GM23338 (cell line): Measurements from ENCODE around the gene WDR33. TPM values are rescaled to one million over a fixed set of nuclear protein-coding genes. Genes with fewer than 3 reads are reported as not detected.

Experiments
- ATAC-seq: fragments of 200-7000 bp; cut with Tn5 transposase; 3 replicates; pipeline ENCODE4 v1.9.1; 2020
- DNase-seq: peaks from one replicate; pipeline ENCODE4 v3.0.0-alpha.2; 2015; ENCODE audit warnings: low spot score
- H2AFZ ChIP-seq: fragments of 200-600 bp; sonication (generic); 2 replicates; pipeline ENCODE4 v1.8.0; 2016; ENCODE audit warnings: antibody characterized with exemption, mild to moderate bottlenecking, moderate library complexity
- H3F3A ChIP-seq: fragments of 200-600 bp; sonication (generic); replicated peaks from 2 replicates; pipeline ENCODE4 v1.8.0; 2017; ENCODE audit warnings: antibody characterized with exemption, mixed run types, low read depth
- H3K27ac ChIP-seq: fragments of 200-600 bp; sonication (generic); 2 replicates; pipeline ENCODE4 v1.6.1; 2016; ENCODE audit warnings: low read depth
- H3K27me3 ChIP-seq: fragments of 200-600 bp; sonication (generic); 2 replicates; pipeline ENCODE4 v1.8.0; 2016; ENCODE audit warnings: mild to moderate bottlenecking, mixed run types, moderate library complexity; ENCODE audit not compliant: insufficient read depth
- H3K36me3 ChIP-seq: fragments of 200-600 bp; sonication (generic); 2 replicates; pipeline ENCODE4 v1.8.0; 2016; ENCODE audit warnings: mild to moderate bottlenecking; ENCODE audit not compliant: insufficient read depth
- H3K4me1 ChIP-seq: fragments of 200-600 bp; sonication (generic); 2 replicates; pipeline ENCODE4 v1.8.0; 2016; ENCODE audit warnings: mild to moderate bottlenecking, moderate library complexity; ENCODE audit not compliant: insufficient read depth
- H3K4me2 ChIP-seq: fragments of 200-600 bp; sonication (generic); 2 replicates; pipeline ENCODE4 v1.7.1; 2017; ENCODE audit warnings: mixed run types
- H3K4me3 ChIP-seq: fragments of 200-600 bp; sonication (generic); 2 replicates; pipeline ENCODE4 v1.6.1; 2016; ENCODE audit warnings: mixed run types
- H3K79me2 ChIP-seq: fragments of 200-600 bp; sonication (generic); replicated peaks from 2 replicates; pipeline ENCODE4 v1.8.0; 2017; ENCODE audit warnings: mild to moderate bottlenecking; ENCODE audit not compliant: insufficient read depth
- H3K9me2 ChIP-seq: fragments of 200-600 bp; sonication (generic); 2 replicates; pipeline ENCODE4 v1.8.0; 2017; ENCODE audit not compliant: insufficient read depth
- H4K20me1 ChIP-seq: fragments of 200-600 bp; sonication (generic); replicated peaks from 2 replicates; pipeline ENCODE4 v1.8.0; 2017; ENCODE audit warnings: mild to moderate bottlenecking; ENCODE audit not compliant: insufficient read depth
- H3K27ac Mint-ChIP-seq: 2 replicates; pipeline ENCODE4 v1.8.0; 2020; ENCODE audit warnings: inconsistent platforms, mild to moderate bottlenecking, moderate library complexity, mixed read lengths
- H3K27me3 Mint-ChIP-seq: 3 replicates; pipeline ENCODE4 v1.8.0; 2022; ENCODE audit warnings: low read depth, mild to moderate bottlenecking, moderate library complexity, mixed read lengths, inconsistent platforms; ENCODE audit not compliant: insufficient read depth, poor library complexity
- H3K36me3 Mint-ChIP-seq: 3 replicates; pipeline ENCODE4 v1.8.0; 2021; ENCODE audit warnings: low read depth, mild to moderate bottlenecking, inconsistent platforms, moderate library complexity, mixed read lengths
- H3K4me1 Mint-ChIP-seq: 3 replicates; pipeline ENCODE4 v1.8.0; 2020; ENCODE audit warnings: mild to moderate bottlenecking, inconsistent platforms, mixed read lengths
- H3K4me3 Mint-ChIP-seq: 3 replicates; pipeline ENCODE4 v1.8.0; 2021; ENCODE audit warnings: moderate library complexity, mild to moderate bottlenecking, inconsistent platforms, mixed read lengths
- H3K9me3 Mint-ChIP-seq: 3 replicates; pipeline ENCODE4 v1.8.0; 2020; ENCODE audit warnings: moderate library complexity, mild to moderate bottlenecking, inconsistent platforms, mixed read lengths
- EZH2phosphoT487 ChIP-seq: fragments of 200-600 bp; sonication (generic); IDR thresholded peaks from one replicate; pipeline ENCODE4 v1.8.1; 2018; ENCODE audit warnings: antibody characterized with exemption; ENCODE audit not compliant: unreplicated experiment
- NANOG ChIP-seq: IDR thresholded peaks from 2 replicates; pipeline ENCODE4 v1.6.1; 2016; ENCODE audit warnings: antibody characterized with exemption, borderline replicate concordance
- POLR2AphosphoS5 ChIP-seq: IDR thresholded peaks from 2 replicates; pipeline ENCODE4 v1.6.1; 2016; ENCODE audit warnings: antibody characterized with exemption, low read depth
- STAT1 ChIP-seq: IDR thresholded peaks from one replicate; pipeline ENCODE4 v1.6.1; 2016; ENCODE audit warnings: antibody characterized with exemption; ENCODE audit not compliant: unreplicated experiment
- ZNF114 ChIP-seq: fragments of 250-450 bp; sonication (Bioruptor Pico); IDR thresholded peaks from 2 replicates; pipeline ENCODE4 v1.5.0; 2020; ENCODE audit warnings: mild to moderate bottlenecking, moderate library complexity
- ZNF462 ChIP-seq: fragments of 250-450 bp; sonication (Bioruptor Pico); IDR thresholded peaks from 2 replicates; pipeline ENCODE4 v1.5.0; 2020; ENCODE audit warnings: mild to moderate bottlenecking, moderate library complexity
- polyA plus RNA-seq: library from polyadenylated mRNA; unstranded; fragments of >200 nt; fragmentation: Nextera tagmentation; extraction: Ambion mirVana; gene quantifications from 2 replicates; pipeline ENCODE4 v1.2.1, GENCODE V29; 2016
- total RNA-seq: library from RNA; depleted of rRNA; stranded (reverse); fragments of >200 nt; shearing (Covaris generic); gene quantifications from 2 replicates; pipeline ENCODE4 v1.2.3, GENCODE V29; 2014
- TF ChIP-seq, protein P1 (sequence below): IDR thresholded peaks from one replicate; pipeline ENCODE4 v1.6.1; 2018; ENCODE audit warnings: antibody characterized with exemption; ENCODE audit not compliant: unreplicated experiment
- TF ChIP-seq, protein P2 (sequence below): IDR thresholded peaks from 2 replicates; pipeline ENCODE4 v1.6.1; 2016; ENCODE audit warnings: antibody characterized with exemption

WDR33 gene
- total and polyA plus RNA-seq, 2 experiments from 2014 or later, result 37.2 to 54.7 TPM

- Mint-ChIP-seq H3K4me3 (no peak overlapping the region), H3K36me3 (peaks cover 52% of the 10 kb centered on the region), H3K4me1 (peaks cover 7% of the 10 kb centered on the region), H3K27ac (no peak overlapping the region), H3K9me3 (no peaks in the 10 kb centered on the region), H3K27me3 (peaks cover 3% of the 10 kb centered on the region)
- Histone ChIP-seq H3K4me2 (no peak overlapping the region), H3K79me2 (peaks cover 7% of the 10 kb centered on the region; the same call in 1 of the 2 replicates), H3K4me3 (no peak overlapping the region), H3K27ac (no peak overlapping the region), H3F3A (no peaks in the 10 kb centered on the region), H3K9me2 (no peaks in the 10 kb centered on the region), H3K4me1 (no peaks in the 10 kb centered on the region), H2AFZ (no peak overlapping the region), H3K36me3 (peaks cover 59% of the 10 kb centered on the region), H4K20me1 (peaks cover 10% of the 10 kb centered on the region; the same call in 1 of the 2 replicates), H3K27me3 (no peaks in the 10 kb centered on the region)
- DNase-seq, result no peak
- no peak for ATAC-seq
- TF ChIP-seq STAT1, result no peak
- no peak for TF ChIP-seq ZNF114 (CRISPR knock-in tag)
- TF ChIP-seq EZH2phosphoT487, result no peak
- TF ChIP-seq, protein P1, sequence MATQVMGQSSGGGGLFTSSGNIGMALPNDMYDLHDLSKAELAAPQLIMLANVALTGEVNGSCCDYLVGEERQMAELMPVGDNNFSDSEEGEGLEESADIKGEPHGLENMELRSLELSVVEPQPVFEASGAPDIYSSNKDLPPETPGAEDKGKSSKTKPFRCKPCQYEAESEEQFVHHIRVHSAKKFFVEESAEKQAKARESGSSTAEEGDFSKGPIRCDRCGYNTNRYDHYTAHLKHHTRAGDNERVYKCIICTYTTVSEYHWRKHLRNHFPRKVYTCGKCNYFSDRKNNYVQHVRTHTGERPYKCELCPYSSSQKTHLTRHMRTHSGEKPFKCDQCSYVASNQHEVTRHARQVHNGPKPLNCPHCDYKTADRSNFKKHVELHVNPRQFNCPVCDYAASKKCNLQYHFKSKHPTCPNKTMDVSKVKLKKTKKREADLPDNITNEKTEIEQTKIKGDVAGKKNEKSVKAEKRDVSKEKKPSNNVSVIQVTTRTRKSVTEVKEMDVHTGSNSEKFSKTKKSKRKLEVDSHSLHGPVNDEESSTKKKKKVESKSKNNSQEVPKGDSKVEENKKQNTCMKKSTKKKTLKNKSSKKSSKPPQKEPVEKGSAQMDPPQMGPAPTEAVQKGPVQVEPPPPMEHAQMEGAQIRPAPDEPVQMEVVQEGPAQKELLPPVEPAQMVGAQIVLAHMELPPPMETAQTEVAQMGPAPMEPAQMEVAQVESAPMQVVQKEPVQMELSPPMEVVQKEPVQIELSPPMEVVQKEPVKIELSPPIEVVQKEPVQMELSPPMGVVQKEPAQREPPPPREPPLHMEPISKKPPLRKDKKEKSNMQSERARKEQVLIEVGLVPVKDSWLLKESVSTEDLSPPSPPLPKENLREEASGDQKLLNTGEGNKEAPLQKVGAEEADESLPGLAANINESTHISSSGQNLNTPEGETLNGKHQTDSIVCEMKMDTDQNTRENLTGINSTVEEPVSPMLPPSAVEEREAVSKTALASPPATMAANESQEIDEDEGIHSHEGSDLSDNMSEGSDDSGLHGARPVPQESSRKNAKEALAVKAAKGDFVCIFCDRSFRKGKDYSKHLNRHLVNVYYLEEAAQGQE, result no peak
- TF ChIP-seq POLR2AphosphoS5, result no peak
- TF ChIP-seq NANOG, result no peak
- TF ChIP-seq, protein P2, sequence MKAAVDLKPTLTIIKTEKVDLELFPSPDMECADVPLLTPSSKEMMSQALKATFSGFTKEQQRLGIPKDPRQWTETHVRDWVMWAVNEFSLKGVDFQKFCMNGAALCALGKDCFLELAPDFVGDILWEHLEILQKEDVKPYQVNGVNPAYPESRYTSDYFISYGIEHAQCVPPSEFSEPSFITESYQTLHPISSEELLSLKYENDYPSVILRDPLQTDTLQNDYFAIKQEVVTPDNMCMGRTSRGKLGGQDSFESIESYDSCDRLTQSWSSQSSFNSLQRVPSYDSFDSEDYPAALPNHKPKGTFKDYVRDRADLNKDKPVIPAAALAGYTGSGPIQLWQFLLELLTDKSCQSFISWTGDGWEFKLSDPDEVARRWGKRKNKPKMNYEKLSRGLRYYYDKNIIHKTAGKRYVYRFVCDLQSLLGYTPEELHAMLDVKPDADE, result no peak
- TF ChIP-seq ZNF462 (CRISPR knock-in tag), result no peak
These were observed 91.4 kb downstream of the WDR33 start for GRCh38 chr2:127719301-127720218.
